CD14-positive monocyte (primary cell): Measurements from ENCODE around the gene MGAT4A. TPM values are rescaled to one million over a fixed set of nuclear protein-coding genes. Genes with fewer than 3 reads are reported as not detected.
A peak's percentile ranks its signal among the peaks of the same experiment; 100 is the strongest.

Experiments used
- DNase-seq, 3 donors: peaks; one replicate each; pipeline ENCODE4 v3.0.0-alpha.2; 2011 to 2022
- H2AFZ ChIP-seq: 2 replicates; pipeline ENCODE4 v1.6.0; 2012; ENCODE audit warnings: mild to moderate bottlenecking, low read depth, low read length, inconsistent platforms; ENCODE audit not compliant: insufficient read depth, poor library complexity, severe bottlenecking
- H3K27ac ChIP-seq, 2 donors: 1 replicate in 1 of 2; 2 replicates in 1 of 2; pipeline ENCODE4 v1.5.1; 2012 to 2013; ENCODE audit warnings: low read length in 2 of 2, control low read depth in 1 of 2, inconsistent platforms in 1 of 2, low read depth in 1 of 2, mild to moderate bottlenecking in 1 of 2
- H3K27me3 ChIP-seq, 2 donors: one replicate each; pipeline versions ENCODE4 v1.6.0 to v1.6.1; 2011 to 2013; ENCODE audit warnings: low read length in 2 of 2; ENCODE audit not compliant: control insufficient read depth in 2 of 2, insufficient read depth in 2 of 2
- H3K36me3 ChIP-seq, 2 donors: replicated peaks in 1 of 2; 1 replicate in 1 of 2; 2 replicates in 1 of 2; pipeline versions ENCODE4 v1.5.1 to v1.6.1; 2012 to 2013; ENCODE audit warnings: low read length in 2 of 2, control low read depth in 1 of 2, inconsistent platforms in 1 of 2, mild to moderate bottlenecking in 1 of 2; ENCODE audit not compliant: insufficient read depth in 2 of 2, control insufficient read depth in 1 of 2
- H3K4me1 ChIP-seq, 2 donors: 1 replicate in 1 of 2; 2 replicates in 1 of 2; pipeline versions ENCODE4 v1.5.1 to v1.6.1; 2012 to 2013; ENCODE audit warnings: low read length in 2 of 2, control low read depth in 1 of 2, inconsistent platforms in 1 of 2, mild to moderate bottlenecking in 1 of 2, moderate library complexity in 1 of 2; ENCODE audit not compliant: insufficient read depth in 2 of 2, control insufficient read depth in 1 of 2
- H3K4me2 ChIP-seq: replicated peaks from 2 replicates; pipeline ENCODE3; 2012; ENCODE audit warnings: low read length, moderate library complexity, mild to moderate bottlenecking; ENCODE audit not compliant: poor library complexity, severe bottlenecking; ENCODE audit errors: extremely low read depth
- H3K4me3 ChIP-seq, 3 experiments: fragments of 200-600 bp in 1 of 3; sonication (generic) in 1 of 3; replicated peaks in 1 of 3; 1 replicate in 2 of 3; 2 replicates in 1 of 3; pipeline ENCODE4 v1.5.1; 2011 to 2013; ENCODE audit warnings: low read length in 3 of 3, mild to moderate bottlenecking in 3 of 3, control low read depth in 2 of 3, low read depth in 2 of 3, inconsistent platforms in 1 of 3, moderate library complexity in 1 of 3
- H3K79me2 ChIP-seq: 2 replicates; pipeline ENCODE4 v1.6.0; 2012; ENCODE audit warnings: mild to moderate bottlenecking, control low read depth, inconsistent platforms, low read length, moderate library complexity; ENCODE audit not compliant: insufficient read depth
- H3K9ac ChIP-seq: 2 replicates; pipeline ENCODE4 v1.6.0; 2017; ENCODE audit warnings: low read length, mild to moderate bottlenecking; ENCODE audit not compliant: insufficient read depth, poor library complexity, severe bottlenecking
- H3K9me3 ChIP-seq, 2 donors: replicated peaks in 1 of 2; 1 replicate in 1 of 2; 2 replicates in 1 of 2; pipeline versions ENCODE4 v1.5.1 to v1.6.1; 2012 to 2013; ENCODE audit warnings: low read length in 2 of 2, control low read depth in 1 of 2; ENCODE audit not compliant: control insufficient read depth in 1 of 2, insufficient read depth in 1 of 2
- H4K20me1 ChIP-seq: 2 replicates; pipeline ENCODE4 v1.6.0; 2012; ENCODE audit warnings: mild to moderate bottlenecking, low read length, control low read depth, moderate library complexity; ENCODE audit not compliant: insufficient read depth
- H3K27ac Mint-ChIP-seq, 7 donors: one replicate each; pipeline ENCODE4 v1.8.0; 2020; ENCODE audit warnings: mild to moderate bottlenecking in 7 of 7, mixed read lengths in 7 of 7, moderate library complexity in 6 of 7, inconsistent platforms in 2 of 7
- H3K27me3 Mint-ChIP-seq, 3 donors: one replicate each; pipeline ENCODE4 v1.8.0; 2021 to 2022; ENCODE audit warnings: low read depth in 3 of 3, mild to moderate bottlenecking in 3 of 3, mixed read lengths in 3 of 3, moderate library complexity in 3 of 3, inconsistent platforms in 1 of 3
- H3K36me3 Mint-ChIP-seq, 2 donors: one replicate each; pipeline ENCODE4 v1.8.0; 2020; ENCODE audit warnings: mixed read lengths in 2 of 2, inconsistent platforms in 1 of 2, mild to moderate bottlenecking in 1 of 2
- H3K4me1 Mint-ChIP-seq: one replicate; pipeline ENCODE4 v1.8.0; 2020; ENCODE audit warnings: mild to moderate bottlenecking, mixed read lengths
- H3K4me3 Mint-ChIP-seq, 2 donors: one replicate each; pipeline ENCODE4 v1.8.0; 2020; ENCODE audit warnings: mild to moderate bottlenecking in 2 of 2, mixed read lengths in 2 of 2, moderate library complexity in 1 of 2
- H3K9me3 Mint-ChIP-seq, 7 donors: one replicate each; pipeline ENCODE4 v1.8.0; 2020 to 2022; ENCODE audit warnings: mixed read lengths in 7 of 7, mild to moderate bottlenecking in 6 of 7, moderate library complexity in 6 of 7, inconsistent platforms in 2 of 7
- CTCF ChIP-seq: fragments of 200-600 bp; IDR thresholded peaks from one replicate; pipeline ENCODE4 v1.8.0; 2022; ENCODE audit warnings: antibody characterized with exemption, mild to moderate bottlenecking
- WGBS: methylation state at CpG from one replicate; pipeline ENCODE4 v1.1.5; 2013; ENCODE audit warnings: missing lambda C conversion rate; ENCODE audit not compliant: insufficient coverage; 5-methylcytosine and 5-hydroxymethylcytosine counted together
- intact Hi-C, 2 donors: fragments of 100-400 bp; cut with micrococcal nuclease; formaldehyde crosslinking; loops; one replicate each; pipeline versions ENCODE4 v1.15.0 to v1.15.1; 2023
- polyA plus RNA-seq, 3 donors: library from polyadenylated mRNA; depleted of rRNA in 1 of 3; unstranded in 2 of 3; stranded (reverse) in 1 of 3; fragments of 300-500 nt in 2 of 3; fragments of >200 nt in 1 of 3; fragmentation: Illumina TruSeq in 2 of 3; gene quantifications; 1 replicate in 2 of 3; 2 replicates in 1 of 3; pipeline ENCODE4 v1.2.3, GENCODE V29; 2012 to 2021

MGAT4A gene
- polyA plus RNA-seq, 3 donors = 24.3 to 35.9 (median 35.1) TPM

- Histone ChIP-seq H3K4me3 (no peak overlapping the region), H3K9me3 (no peaks in the 10 kb centered on the region), H3K79me2 (peaks cover 72% of the 10 kb centered on the region), H3K4me2 (no peak overlapping the region), H3K36me3 (peaks cover 2 to 7% of the 10 kb centered on the region in 2 donors), H3K27ac (no peak overlapping the region), H2AFZ (no peak overlapping the region), H4K20me1 (peaks cover 66% of the 10 kb centered on the region), H3K27me3 (no peaks in the 10 kb centered on the region), H3K9ac (no peak overlapping the region), H3K4me1 (peaks cover 5 to 6% of the 10 kb centered on the region in 2 donors)
- H3K27ac Mint-ChIP-seq = peak overlapping the region in 1 of 7 donors; percentile 37
- intact Hi-C loops = no loop called here
- H3K27me3 Mint-ChIP-seq = peaks cover 0 to 2% (median 0%) of the 10 kb centered on the region in 3 donors
- no peak for TF ChIP-seq CTCF
- H3K4me1 Mint-ChIP-seq = peaks cover 20% of the 10 kb centered on the region
- no peaks in the 10 kb centered on the region for H3K9me3 Mint-ChIP-seq
- H3K4me3 Mint-ChIP-seq = no peak overlapping the region
- DNase-seq = no peak
- H3K36me3 Mint-ChIP-seq = peaks cover 6 to 21% of the 10 kb centered on the region in 2 donors
- WGBS = no CpG with 5 or more reads among the region's 5 CpGs
Measured at GRCh38 chr2:98693477-98693876, 37.5 kb downstream of the MGAT4A start.

DNA sequence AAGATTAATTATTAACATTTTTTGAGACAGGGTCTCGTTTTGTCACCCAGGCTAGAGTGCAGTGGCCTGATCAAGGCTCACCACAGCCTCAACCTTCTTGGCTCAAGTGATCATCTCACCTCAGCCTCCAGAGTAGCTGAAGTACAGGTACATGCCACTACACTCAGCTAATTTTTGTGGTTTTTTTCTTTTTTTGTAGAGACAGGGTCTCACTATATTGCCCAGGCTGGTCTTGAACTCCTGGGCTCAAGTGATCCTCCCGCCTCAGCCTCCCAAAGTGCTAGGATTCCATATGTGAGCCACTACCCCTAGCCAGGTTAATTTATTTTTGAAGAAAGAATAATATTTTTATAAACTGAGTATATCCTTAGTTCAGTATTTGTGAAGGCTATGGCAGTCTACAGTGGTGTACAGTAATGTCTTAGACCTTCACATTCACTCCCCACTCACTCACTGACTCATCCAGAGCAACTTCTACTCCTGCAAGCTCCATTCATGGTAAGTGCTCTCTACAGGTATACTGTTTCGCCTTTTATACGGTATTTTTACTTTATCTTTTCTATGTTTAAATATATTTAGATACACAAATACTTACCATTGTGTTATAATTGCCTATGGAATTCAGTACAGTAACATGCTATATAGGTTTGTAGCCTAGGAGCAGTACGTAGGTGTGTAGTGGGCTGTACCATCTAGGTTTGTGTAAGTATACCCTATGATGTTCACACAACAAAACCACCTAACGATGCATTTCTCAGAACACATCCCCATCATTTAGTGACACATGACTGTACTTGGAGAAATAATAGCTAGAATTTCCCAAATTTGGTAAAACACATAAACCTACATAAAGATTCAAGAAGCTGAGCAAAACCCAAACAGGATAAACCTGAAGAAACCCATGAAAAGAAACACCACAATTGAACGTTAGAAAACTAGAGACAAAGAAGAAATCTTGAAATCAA, 38.6 kb downstream of the MGAT4A start:
- Histone ChIP-seq H3K9ac (no peak overlapping the region), H3K27ac (no peak overlapping the region), H4K20me1 (peaks cover 71% of the 10 kb centered on the region), H3K27me3 (no peaks in the 10 kb centered on the region), H3K36me3 (peaks cover 4 to 7% of the 10 kb centered on the region in 2 donors), H3K4me2 (no peak overlapping the region), H3K79me2 (peaks cover 68% of the 10 kb centered on the region), H3K4me3 (no peak overlapping the region), H3K4me1 (peaks cover 5 to 6% of the 10 kb centered on the region in 2 donors), H3K9me3 (no peaks in the 10 kb centered on the region), H2AFZ (no peak overlapping the region)
- Mint-ChIP-seq H3K4me1 (peaks cover 26% of the 10 kb centered on the region), H3K9me3 (no peaks in the 10 kb centered on the region), H3K27ac (no peak overlapping the region), H3K36me3 (peaks cover 9 to 23% of the 10 kb centered on the region in 2 donors), H3K4me3 (no peak overlapping the region), H3K27me3 (peaks cover 0 to 2% (median 0%) of the 10 kb centered on the region in 3 donors)
- TF ChIP-seq CTCF = no peak
- DNase-seq = no peak
- no CpG with 5 or more reads among the region's 7 CpGs for WGBS
- intact Hi-C loops = no loop called here
